ENCODE data around the gene C11orf21.

C11orf21 gene

DNA sequence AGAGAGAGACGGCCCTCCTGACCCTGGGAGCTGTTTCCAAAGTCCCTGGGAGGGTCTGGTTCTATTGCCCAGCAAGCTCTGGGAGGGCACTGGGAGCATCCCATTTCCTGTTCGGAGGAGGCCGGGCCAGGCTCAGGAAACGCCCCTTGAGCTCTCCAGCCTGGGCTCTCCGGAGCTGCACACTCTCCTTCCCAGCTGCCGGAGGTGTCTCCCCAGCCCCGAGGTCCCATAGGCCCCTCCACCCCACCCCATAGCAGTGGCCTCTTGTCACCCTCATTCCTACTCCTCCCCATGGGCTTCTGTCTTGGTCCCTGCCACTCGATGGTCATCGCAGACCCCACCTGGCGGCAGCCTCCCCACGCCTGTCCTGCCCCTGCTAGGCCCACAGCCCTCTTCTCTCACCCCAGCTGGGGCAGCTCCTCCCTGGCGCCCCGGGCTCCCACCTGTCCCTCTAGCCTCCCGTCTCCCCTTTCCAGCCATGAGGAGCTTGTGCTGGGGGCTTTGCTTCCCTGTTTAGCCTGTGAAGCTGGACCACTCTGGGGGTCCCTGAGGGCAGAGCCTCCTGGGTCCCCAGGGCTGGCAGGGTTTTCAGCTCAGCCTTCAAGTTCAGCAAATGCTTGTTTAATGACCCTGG, 2.9 kb upstream of the C11orf21 start:
- TF ChIP-seq, protein P1, sequence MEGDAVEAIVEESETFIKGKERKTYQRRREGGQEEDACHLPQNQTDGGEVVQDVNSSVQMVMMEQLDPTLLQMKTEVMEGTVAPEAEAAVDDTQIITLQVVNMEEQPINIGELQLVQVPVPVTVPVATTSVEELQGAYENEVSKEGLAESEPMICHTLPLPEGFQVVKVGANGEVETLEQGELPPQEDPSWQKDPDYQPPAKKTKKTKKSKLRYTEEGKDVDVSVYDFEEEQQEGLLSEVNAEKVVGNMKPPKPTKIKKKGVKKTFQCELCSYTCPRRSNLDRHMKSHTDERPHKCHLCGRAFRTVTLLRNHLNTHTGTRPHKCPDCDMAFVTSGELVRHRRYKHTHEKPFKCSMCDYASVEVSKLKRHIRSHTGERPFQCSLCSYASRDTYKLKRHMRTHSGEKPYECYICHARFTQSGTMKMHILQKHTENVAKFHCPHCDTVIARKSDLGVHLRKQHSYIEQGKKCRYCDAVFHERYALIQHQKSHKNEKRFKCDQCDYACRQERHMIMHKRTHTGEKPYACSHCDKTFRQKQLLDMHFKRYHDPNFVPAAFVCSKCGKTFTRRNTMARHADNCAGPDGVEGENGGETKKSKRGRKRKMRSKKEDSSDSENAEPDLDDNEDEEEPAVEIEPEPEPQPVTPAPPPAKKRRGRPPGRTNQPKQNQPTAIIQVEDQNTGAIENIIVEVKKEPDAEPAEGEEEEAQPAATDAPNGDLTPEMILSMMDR (IDR thresholded peaks at IDR 0.05; ENCODE audit: low read depth, low read length, missing control alignments), result no peak
- H3K4me3 ChIP-seq (replicated peaks; ENCODE audit: low read depth, low read length), result no peak overlapping the region
- DNase-seq (ENCODE audit: extremely low read depth, low read depth), result no peak

DNA sequence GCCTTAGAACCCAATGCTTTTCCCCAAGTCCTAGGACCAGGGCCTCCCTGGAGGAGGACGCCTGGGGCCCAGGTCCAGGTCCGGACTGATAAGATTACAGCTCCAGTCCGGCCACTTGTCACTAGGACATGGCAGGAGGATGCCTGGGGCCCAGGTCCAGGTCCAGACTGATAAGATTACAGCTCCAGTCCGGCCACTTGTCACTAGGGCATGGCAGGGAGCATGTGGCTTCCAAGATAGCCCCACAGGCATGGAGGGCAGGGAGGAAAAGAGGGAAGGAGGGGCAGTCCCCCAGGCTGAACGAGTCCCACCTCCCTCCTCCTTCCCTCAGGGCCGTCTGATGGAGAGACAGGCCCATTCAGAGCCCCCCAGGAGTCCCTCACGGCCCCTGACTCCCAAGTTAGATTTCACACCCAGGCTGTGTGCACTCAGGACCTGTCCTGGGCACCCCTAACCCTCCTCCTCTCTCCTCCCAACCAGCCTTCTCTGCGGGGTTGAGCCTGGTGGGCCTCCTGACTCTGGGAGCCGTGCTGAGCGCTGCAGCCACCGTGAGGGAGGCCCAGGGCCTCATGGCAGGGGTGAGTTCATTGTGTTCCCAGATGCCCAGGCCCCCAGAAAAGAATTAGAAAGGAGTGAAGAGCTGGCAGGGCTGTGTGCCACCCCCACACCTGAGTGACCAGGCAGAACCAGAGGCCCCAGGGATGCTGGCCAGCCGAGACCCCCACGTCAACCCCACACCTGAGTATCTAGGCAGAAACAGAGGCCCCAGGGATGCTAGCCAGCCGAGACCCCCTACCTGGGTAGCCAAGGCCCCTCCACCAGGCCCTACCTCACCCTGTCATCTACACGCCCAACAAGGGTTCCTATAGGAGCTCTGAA, 2.1 kb upstream of the C11orf21 start:
- no peak overlapping the region for H3K4me3 ChIP-seq (replicated peaks; ENCODE audit: low read depth, low read length)
- TF ChIP-seq, protein P1 (IDR thresholded peaks at IDR 0.05; ENCODE audit: low read depth, low read length, missing control alignments), result no peak
- DNase-seq (ENCODE audit: extremely low read depth, low read depth), result no peak

DNA sequence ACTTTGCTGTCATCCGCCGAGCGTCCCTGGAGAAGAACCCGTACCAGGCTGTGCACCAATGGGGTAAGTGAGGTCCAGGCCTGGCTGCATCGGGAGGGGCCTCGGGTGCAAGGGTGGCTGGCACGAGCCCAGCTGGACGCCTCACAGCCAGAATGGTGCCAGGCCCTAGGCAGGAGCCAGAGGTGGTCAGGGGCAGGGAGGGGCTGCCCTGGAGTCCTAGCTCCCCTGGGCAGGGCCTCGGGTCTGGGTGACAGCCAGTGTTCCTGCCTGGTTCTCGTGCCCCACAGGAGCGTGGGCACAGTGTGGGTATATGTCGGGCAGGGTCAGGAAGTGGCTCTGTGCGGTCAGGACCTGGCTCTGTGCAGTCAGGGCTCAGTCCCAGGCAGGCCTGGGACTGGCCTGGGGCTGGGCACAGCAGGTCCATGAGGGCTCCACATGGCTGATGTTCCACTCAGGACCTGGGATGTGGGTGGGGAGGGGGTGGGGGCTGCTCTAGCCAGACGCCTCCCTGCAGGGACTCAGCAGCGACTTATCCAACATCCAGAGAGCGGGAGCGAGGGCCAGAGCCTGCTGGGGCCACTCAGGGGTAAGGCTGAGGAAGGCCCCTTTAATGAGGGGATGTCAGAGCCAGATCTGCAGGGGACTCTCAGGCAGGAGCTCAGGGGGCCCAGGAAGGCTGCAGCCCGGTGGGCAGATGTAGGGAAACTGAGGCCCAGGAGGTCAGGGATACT, 1.3 kb upstream of the C11orf21 start:
- no peak for DNase-seq (ENCODE audit: extremely low read depth, low read depth)
- H3K4me3 ChIP-seq (replicated peaks; ENCODE audit: low read depth, low read length), result no peak overlapping the region
- TF ChIP-seq, protein P1 (IDR thresholded peaks at IDR 0.05; ENCODE audit: low read depth, low read length, missing control alignments), result no peak

DNA sequence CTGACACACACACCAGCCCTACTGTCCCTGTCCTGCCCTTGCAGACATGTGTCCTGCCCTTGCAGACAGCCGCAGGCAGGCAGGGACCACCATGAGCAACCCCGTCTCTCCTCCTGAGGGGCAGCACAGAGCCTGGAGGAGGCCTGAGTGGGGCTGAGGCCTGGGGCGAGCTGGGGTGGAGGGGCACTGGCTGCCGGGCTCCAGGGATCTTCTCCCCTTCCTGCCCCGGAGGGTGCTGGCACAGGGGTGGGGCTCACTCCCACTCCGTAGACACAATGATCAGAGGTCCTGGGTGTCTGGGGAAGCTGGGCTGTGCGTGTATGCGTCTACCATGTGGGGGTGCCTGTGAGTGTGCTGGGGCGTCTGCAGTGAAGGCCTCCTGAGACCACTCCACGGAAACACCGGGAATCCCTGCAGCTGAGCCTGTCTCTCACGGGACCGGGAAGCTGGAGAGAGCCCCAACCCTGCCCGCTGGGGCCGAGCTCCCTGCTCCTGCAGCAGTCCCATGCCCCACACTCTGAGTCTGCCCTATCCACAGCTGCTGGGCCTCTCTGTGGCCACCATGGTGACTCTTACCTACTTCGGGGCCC, 683 bp upstream of the C11orf21 start:
- DNase-seq (ENCODE audit: extremely low read depth, low read depth), result no peak
- H3K4me3 ChIP-seq (replicated peaks; ENCODE audit: low read depth, low read length), result no peak overlapping the region
- TF ChIP-seq, protein P1 (IDR thresholded peaks at IDR 0.05; ENCODE audit: low read depth, low read length, missing control alignments), result no peak

DNA sequence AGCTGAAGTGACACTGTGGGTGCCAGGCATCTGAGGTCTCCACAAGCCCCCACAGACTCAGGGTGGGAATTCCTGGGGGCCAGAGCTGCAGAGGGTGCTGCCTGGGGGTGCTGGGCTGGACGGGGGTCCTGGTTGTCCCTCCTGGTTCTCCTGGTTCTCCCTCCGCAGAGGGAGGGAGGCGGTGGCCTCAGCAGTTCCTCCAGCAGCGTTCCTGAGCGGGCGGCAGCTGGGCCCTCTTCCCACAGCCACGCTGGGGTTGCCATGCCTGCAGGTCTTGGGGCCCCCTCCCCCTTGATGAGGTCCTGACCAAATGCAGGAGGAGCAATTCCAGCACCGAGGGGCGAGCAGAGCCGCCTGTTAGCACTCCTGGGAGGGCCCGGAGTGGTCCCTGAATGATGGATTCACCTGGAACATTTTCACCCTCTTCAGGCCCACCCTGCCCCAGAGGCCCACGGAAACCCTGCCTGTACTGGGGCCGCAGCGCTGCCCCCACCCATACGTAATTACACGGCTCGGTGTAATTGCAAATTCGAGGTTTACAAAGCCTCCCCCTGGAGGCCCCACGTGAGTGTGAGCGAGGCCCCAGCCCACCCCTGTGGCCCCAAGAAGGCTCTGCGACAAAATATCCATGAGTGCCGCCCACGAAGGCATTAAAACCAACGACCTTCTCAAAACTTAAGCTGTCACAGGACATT, 635 bp downstream of the C11orf21 start:
- TF ChIP-seq, protein P1 (IDR thresholded peaks at IDR 0.05; ENCODE audit: low read depth, low read length, missing control alignments), result no peak
- DNase-seq (ENCODE audit: extremely low read depth, low read depth), result no peak
- H3K4me3 ChIP-seq (replicated peaks; ENCODE audit: low read depth, low read length), result no peak overlapping the region

Measured in HFF-Myc (cell line).